Heart left ventricle (tissue), 13 donors: Measurements from ENCODE around the gene LPP.

Experiments used
- POLR2A ChIP-seq, 2 donors: fragments of 450-650 bp; IDR thresholded peaks; one replicate each; pipeline ENCODE4 v1.6.1; 2017; ENCODE audit warnings: antibody characterized with exemption in 2 of 2, mild to moderate bottlenecking in 2 of 2, moderate library complexity in 2 of 2
- TF ChIP-seq, protein P1 (sequence below), 12 donors: fragments of 200-600 bp; sonication (generic) in 4 of 12; IDR thresholded peaks; one replicate each; pipeline versions ENCODE4 v1.5.0 to v1.8.0; 2018 to 2022; ENCODE audit warnings: antibody characterized with exemption in 12 of 12, mild to moderate bottlenecking in 5 of 12
- donor health status: ischemic (EF 13 %, LVEDD 7.1; RV severe dilation, severe dysfunction).
- donor health status: DM: no; HTN: yes; CAD: no.
- donor health status: DM: no; HTN: no; CAD: no.
- donor health status: ischemic (EF 25% LVEDD 6.9; RV normal size, moderate dysfunction).
- donor health status: ischemic (EF 25% LVEDD 5.7; RV mildly dilated, moderate dysfunction).
- donor health status: ischemic (EF 35%, LVEDD 5.7; RV mildly dilated, moderate dysfunction).
- donor health status: nonischemic (EF 11% LVEDD 7.7; RV severe dilation, severe dysfunction).
- donor health status: DM: yes; HTN: yes; CAD: no.
- donor health status: PGD.
- donor health status: ischemic (EF 29% LVEDD 5.4; RV normal size, mild dysfunction).
- donor health status: nonischemic (EF 23%, LVEDD 6.1; RV moderate dilation, normal function).

DNA sequence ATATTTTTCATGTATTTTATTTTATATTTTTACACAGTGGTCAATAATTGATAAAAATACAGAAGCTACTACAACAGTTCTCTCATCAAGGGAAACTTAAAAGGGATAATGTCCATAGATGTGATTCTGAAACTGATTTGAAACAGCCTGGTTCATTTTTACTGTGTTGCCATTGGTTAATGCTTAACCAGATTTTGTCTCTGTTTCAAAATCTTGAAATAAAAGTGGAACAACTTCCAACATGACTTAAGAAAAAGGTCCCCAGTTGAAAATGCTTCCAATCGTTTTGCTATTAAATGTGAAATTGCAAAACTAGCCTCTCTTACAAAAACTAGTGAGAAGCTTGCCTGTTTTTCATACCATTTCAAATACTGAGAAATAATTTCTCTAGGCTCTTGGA, 240.7 kb downstream of the LPP start:
- TF ChIP-seq POLR2A (IDR thresholded peaks at IDR 0.05) = no peak
- TF ChIP-seq, protein P1, sequence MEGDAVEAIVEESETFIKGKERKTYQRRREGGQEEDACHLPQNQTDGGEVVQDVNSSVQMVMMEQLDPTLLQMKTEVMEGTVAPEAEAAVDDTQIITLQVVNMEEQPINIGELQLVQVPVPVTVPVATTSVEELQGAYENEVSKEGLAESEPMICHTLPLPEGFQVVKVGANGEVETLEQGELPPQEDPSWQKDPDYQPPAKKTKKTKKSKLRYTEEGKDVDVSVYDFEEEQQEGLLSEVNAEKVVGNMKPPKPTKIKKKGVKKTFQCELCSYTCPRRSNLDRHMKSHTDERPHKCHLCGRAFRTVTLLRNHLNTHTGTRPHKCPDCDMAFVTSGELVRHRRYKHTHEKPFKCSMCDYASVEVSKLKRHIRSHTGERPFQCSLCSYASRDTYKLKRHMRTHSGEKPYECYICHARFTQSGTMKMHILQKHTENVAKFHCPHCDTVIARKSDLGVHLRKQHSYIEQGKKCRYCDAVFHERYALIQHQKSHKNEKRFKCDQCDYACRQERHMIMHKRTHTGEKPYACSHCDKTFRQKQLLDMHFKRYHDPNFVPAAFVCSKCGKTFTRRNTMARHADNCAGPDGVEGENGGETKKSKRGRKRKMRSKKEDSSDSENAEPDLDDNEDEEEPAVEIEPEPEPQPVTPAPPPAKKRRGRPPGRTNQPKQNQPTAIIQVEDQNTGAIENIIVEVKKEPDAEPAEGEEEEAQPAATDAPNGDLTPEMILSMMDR (IDR thresholded peaks at IDR 0.05) = no peak
